HG02623 (cell line): ENCODE measurements around the gene C1orf174.
"Not testable (repeated sequence)": the region's sequence is repeated elsewhere in the genome, so short reads cannot be mapped to it uniquely, and the experiment has no call there.

Experiments used
- ATAC-seq: cut with Tn5 transposase; IDR thresholded peaks from one replicate; pipeline ENCODE4 v1.9.1; 2021; ENCODE audit warnings: moderate library complexity; ENCODE audit not compliant: unreplicated experiment

Gene C1orf174

DNA sequence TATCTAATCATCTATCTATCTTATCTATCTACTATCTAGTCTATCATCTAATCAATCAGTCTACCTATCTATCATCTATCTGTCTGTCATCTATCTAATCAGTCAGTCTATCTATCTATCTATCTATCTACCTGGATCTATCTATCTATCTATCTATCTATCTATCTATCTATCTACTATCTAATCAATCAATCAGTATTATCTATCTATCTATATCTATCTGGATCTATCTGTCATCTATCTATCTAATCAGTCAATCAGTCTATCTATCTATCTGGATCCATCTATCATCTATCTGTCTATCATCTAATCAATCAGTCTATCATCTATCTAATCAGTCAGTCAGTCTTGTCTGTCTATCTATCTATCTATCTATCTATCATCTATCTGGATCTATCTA lies 26.9 kb upstream of the C1orf174 start:
- no peak for ATAC-seq

DNA sequence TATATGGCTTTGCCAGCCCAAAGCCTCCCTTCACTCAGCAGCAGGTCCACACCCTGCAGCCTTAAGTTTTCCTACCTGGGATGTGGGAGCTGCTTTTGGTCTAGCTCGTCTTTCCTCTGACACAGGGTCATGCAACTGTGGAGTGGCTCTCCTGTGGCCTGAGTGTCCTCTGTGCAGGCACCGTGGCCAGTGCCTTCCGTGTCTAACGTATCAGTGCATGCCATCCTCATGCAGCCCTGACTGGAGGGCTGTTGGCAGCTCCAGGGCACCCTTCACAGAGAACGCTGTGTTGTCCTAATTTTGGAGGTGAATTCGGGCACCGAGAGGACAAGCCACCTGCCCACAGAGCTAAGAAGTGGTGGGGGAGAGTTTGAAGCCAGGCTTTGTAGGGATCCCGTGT lies 25.7 kb upstream of the C1orf174 start:
- ATAC-seq: no peak

DNA sequence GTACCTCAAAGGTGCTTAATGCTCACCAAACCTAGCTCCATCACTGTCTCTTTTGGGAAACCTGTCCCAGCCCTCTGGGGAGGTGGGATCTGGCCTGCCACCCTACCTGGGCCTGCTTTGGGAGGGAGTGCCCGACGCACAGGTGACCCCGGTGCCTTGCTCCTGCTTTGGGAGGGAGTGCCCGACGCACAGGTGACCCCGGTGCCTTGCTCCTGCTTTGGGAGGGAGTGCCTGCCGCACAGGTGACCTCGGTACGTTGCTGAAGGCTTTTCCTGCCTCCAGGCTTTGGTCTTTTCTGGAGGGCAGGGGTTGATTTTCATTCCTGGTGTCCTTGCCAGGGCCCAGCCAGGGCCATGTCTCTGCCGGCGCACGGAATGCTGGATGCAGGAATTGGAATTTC lies 25.2 kb upstream of the C1orf174 start:
- ATAC-seq: no peak

DNA sequence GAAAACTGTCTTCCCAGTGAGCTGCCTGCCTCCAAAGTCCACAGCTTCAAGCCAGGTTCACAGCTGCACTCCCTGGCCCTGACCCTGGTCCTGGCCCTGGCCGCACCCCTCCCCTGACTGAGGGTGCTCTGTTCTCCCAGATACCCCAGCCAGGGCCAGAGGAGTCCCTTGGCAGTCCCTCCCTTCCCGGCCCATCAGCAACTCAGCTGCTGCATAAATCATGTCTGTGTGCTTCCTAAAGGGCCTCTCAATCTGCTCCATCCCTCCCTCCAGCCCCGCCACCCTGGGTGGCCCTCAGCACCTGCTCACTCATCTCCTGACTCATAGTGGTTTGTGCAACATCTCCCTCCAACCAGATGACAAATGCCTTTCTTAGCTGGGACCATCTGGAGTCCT lies 24.8 kb upstream of the C1orf174 start:
- ATAC-seq: no peak

DNA sequence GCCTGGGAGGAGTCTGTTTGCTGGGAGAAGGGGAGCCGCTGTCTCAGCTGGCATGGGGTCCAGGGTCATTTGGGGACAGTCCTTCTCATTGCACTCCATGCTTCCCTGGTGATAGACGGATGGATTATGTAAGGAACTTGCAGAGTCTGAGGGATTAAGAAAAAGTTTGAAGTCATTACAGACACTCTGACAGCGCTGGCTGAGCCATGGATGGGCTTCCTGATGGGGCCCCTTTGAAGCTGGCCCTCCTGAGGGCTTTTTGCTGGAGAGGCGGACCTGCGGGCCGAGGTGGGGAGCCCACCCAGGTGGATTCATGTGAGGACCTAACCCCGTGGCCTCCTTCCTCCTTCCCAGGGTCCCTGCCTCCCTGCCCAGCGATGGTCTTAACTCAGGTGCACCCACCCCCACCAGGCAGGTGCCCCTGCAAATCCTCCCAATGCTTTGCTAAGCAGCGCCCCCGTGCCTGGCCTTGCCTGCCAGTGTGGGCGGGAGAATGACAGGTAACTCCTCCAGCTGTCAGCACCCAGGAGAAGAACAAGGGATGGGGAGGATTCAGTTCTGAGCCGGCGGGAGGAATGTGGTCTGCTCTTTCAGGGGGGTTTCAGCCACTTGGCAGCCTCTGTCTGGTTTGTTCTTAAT lies 24.2 kb upstream of the C1orf174 start:
- no peak for ATAC-seq

DNA sequence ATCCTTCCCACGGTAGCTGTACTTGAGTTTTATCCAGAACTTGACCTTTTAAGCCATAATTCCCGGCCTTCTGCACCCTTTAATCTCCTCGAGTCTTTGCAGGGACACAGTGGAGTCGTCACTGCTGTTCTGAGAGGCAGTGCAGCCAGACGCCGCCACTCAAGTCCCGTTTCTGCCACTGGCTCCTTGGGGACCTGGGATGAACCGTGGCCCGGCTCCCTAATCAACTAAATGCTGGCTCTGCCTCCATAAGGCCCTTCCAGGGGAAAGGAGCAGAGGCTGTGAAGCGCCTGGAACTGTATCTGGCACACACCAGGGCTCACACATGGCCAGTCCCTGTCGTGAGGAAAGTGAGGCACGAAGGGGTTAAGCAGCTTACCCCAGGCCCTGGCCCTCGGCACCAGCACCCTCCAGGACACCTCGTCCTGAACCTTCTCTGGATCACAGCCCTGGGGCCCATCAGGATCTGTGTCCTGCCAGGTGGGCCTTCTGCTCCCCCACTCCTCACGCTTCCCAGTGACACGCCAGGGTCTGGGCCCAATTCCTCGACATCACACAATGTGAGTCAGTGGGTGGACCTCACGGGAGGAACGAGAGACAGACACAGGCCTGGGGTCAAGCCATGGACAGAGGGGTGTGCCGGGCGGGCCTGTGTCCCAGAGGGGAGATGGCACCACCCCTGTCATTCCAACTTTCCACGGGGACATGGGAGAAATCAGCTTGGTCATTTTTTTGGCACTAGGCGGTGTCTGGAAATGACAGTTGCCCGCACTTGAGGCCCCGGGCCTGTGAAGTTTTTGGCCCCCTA lies 23.5 kb upstream of the C1orf174 start:
- no peak for ATAC-seq

DNA sequence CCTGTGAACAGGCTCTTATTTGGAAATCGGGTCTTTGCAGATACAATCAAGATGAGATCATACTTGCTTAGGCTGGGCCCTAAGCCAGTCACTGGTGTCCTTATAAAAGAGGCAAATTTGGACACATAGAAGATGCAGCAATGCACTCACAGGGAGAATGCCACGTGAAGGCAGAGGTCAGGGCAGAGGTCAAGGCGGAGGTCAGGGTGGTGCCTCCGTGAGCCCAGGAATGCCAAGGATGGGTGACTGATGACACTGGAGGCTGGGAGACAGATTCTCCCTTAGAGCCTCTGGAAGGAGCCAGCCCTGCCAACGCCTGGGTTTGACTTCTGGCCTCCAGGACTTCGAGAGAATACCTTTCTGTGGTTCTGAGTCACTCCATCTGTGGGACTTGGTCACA lies 22.8 kb upstream of the C1orf174 start:
- no peak for ATAC-seq

DNA sequence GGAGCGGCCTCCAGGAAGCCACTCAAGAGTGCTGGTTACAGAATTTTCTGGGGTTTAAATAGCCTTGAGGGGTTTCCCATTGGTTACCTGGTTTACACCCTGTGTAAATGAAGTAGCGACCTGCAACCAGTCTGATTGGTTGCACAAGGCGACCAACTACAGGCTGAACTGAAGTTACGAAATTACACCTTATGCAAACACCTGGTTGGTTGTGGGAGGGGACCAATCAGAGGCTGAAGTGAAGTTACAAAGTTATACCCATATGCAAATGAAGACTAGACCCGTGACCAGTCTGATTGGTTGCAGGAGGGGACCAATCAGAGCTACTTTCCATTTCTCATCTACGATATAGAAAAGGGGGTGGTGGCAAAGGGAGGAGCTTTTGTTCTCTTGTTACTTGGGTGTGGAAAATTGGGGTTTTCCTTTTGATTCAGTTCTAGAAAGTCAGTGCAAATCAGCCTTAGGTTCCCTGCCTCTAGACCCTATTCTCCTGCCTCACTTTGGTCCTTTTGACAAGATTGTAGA lies 22.2 kb upstream of the C1orf174 start:
- no peak for ATAC-seq

DNA sequence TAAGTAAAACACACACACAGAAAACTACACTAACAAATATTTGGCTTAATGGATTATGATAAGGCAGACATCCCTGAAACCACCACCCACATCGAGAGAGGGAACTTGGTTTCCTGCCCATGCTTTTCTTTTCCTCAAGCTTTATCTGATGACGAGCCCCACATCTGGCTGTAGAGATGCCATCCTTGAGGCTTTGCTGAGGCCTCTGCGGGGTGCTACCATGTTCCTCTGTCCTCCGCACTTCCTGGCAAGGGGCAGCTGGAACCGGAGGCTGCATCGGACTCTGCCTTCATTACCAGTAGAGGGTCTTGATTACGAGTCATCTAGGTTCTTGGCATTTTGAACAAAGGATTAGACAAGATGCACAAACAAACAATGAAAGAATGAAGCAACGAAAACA lies 21.7 kb upstream of the C1orf174 start:
- no peak for ATAC-seq

DNA sequence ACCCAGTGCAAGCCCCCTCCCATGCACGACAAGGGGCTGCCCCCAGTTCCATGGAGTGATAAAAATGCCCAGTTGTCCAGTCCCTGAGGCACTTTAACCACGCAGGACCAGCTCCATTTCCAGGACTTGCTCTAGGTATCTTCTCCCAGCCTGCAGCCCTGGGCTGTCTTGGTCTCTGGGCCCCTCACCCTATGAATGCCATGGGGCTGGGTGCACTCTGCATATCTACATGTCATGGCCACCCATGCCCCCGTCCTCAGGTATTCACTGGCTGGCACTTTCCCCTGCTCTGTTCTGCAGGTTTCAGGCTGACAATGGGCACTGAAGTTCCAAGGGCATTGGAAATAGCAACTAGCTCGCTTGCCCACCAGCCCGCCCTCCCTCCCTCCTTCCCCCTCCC lies 19.6 kb upstream of the C1orf174 start:
- ATAC-seq: no peak

DNA sequence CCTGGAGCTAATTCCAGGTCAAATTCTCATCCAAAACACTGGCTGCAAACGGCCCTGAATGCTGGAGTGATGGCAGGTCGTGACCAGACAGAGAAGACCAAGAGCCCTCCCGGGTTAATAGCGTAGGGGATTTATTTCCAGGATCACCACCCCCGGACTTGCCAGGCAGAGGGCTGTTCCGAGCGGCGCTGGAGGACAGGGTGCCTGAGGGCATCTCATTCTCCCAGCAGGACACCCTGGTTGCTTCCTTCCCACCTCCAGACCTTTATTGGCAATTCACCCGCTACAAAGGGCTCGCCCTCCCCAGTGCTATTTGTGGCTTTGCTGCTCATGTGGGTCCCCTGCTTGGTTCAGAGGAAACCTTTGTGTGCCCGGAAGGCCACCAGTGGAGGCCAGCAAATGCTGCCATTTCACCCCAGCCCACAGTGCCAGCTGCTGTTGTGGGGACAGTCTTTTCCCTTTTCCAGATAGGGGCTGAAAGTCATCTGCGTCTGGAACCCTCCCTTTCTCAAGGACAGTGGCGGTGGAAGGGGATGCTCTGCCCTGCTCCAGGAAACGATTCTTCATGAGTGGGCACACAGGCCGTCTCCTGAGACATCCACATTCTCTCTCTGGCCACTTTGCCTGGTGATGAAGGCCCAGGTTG lies 19.0 kb upstream of the C1orf174 start:
- ATAC-seq: no peak

DNA sequence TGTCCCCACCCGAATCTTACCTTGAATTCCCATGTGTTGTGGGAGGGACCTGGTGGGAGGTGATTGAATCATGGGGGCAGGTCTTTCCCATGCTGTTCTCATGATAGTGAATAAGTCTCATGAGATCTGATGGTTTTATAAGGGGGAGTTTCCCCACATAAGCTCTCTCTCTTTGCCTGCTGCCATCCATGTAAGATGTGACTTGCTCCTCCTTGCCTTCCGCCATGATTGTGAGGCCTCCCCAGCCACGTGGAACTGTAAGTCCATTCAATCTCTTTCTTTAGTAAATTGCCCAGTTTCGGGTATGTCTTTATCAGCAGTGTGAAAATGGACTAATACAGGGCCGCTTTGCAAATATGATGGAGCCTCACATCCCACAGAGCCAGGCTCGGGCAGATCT lies 18.3 kb upstream of the C1orf174 start:
- ATAC-seq: not testable (repeated sequence)

DNA sequence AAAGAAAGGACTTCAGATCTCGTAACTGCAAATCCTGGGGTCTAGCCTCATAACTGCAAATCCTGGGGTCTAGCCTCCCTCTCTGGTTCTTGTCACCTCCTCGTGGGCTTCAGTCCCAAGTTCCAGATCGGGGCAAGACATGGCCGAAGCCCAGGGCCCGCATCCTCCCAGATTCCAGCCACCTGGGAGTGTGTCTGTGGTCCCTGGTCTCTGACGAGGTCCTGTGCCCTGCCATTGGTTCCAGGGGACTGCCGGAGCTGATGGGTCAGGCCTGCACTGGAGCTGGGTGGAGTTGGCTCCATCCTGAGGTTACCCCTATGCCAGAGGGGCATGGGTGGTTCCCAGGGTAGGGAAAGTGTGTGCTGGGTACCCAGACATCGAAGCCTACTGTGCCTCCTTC lies 17.7 kb upstream of the C1orf174 start:
- ATAC-seq: no peak

DNA sequence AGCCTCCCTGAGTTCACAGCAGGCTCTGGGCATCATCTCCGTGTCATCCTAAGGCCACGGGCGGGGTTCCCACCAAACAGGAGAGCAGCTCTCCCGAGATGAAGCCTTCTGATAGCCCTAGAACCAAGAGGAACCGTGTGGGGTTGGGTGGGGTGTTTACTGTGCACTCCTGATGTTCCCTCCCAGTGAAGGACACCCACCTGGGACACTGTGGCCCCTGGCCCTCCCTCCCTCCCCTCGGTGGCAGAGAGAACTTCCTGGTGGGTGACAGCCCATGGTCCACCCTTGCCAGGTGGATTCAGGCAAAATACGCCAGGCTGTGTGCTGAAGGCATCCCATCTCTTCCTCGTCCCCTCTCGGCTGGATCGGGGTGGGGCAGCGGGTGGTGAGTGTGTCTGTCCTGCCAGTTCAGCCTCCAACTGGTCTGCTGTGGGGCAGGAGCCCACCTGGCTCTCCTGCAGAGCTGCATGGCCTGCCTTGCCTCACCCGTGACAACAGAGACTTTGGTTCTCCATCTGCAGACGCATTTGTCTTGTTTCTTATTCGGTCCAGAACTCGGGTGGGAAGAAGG lies 15.6 kb upstream of the C1orf174 start:
- ATAC-seq: no peak

DNA sequence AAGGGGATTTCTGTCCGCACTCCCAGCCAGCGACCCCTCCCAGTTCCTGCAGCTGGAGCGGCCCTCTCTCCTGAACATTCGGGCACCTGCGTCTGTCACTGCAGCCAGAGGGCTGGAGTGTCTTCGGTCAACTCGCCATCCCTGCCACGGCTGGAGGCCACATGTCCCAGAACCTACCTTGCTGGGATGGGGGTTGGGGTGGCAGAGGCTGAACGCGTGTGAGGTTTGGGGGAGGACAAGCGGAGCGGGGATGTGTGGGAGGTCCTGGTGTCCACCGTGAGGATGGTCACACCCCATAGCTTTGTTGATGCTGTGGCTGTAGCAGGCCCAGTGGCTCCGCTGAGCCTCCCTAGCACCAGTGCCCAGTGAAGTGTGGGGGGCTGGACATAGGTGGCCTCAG lies 14.8 kb upstream of the C1orf174 start:
- ATAC-seq: no peak

DNA sequence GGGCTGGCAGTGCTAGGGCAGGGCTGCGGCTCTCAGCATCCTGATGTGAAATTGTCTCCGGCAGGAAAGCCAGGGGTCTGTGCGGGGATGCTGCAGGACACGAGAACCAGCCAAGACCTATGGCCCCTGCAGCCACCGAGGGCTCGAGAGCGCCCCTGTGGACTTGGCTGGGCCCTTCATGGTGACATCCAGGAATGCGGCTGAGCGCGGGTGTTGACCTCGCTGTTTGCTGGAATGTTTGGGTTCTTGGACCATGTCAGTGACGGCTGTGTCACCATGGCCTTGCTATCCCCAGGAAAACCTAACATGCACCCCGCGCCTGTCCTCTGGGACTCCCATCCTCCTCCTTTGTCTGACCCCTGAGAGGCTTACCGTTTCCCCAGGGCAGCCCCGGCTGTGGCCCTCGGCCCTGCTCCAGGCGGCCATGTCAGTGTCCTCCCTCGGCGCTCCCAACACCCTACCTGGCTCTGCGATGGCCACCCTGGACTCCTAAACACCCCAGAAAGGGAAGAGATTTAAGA lies 14.3 kb upstream of the C1orf174 start:
- no peak for ATAC-seq

DNA sequence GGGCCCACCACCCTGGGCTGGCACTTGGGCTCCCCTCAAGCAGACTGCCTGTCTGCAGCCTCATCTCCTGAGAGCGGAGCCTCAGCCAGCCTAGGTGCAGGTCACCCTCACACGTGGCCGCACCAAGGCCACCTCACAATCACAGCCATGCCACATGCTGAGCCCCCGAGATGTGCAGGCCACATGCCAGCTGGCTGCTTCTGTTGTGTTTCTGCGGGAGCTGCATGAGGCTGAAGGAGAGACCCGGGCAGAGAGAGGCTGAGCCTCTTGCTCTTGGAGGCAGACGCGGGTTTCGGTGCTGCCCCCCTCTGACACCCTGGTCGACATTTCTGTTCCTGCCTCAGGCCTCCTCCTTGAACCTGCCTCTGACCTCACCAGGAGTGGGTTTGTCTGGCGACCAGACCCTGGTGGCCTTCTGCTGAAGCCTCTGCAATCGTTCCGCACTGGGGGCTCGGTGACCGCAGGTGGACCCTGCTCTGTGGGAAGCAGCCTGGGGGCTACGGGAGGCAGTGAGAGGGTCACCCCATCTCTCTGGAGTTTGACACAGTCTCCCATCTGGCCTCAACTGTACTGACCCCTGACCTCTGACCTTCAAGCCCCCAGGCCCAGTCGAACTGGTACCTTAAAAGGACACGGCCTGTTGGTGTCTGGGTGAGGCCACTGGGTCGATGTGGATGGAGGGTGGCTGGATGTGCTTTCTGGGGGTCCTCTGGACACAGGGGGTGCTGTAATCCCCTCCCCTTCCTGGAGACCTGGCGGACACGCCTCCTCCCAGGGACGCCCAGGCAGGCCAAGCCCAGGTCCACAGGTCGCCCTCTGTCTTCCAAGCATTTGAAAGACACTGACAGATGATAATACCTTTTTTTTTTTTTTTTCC lies 13.0 kb upstream of the C1orf174 start:
- ATAC-seq: no peak

DNA sequence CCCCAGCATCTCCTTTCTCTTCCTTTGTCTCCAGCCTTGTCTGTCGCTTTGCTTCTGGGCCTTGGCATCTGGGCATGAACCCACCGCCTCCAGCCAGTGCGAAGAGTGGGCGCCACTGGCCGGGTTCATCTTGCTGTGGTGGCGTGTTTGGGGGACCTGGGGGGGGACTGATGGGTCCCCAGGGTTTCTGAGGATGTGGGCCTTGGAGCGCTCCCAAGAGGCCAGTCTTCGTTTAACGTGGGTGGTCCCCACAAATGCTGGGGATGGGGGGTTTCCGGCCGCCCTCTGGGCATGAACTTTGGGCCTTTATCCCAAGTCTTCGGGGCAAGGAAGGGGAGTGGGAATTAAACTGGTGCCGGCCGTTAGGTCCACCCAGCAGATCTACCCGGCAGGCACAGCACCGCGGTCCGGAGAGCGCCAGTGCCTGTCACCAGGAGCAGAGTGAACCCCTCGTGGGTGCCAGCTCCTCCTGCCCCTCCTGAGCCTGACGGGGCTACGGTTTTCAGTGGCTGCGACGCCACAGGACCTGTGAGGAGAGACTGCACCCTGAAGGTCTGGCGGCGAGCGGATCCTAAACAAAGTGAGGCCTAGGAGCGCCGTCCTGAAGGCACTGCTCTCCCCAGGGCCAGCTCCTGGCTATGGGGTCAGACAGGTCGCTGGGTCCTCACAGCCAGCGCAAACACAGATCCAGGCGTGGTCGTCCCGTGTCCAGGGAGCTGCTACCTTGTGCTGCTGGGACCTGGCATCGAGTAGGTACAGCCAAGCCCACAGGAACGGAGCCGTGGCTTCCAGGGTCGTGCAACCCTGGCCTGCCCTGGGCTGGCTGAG lies 12.1 kb upstream of the C1orf174 start:
- ATAC-seq: no peak
